Spleen (tissue), 7 donors: ENCODE results near the gene RNFT2.

ENCODE experiments used
- POLR2A ChIP-seq, 3 donors: fragments of 450-650 bp; IDR thresholded peaks; one replicate each; pipeline ENCODE4 v1.5.1; 2017; ENCODE audit warnings: antibody characterized with exemption in 3 of 3, mild to moderate bottlenecking in 1 of 3
- POLR2AphosphoS5 ChIP-seq, 3 donors: sonication (generic); formaldehyde crosslinking; IDR thresholded peaks; one replicate each; pipeline ENCODE4 v1.5.1; 2017; ENCODE audit warnings: antibody characterized with exemption in 3 of 3
- TF ChIP-seq, protein P1 (sequence below), 11 experiments: fragments of 200-600 bp in 7 of 11; fragments of 450-650 bp in 4 of 11; sonication (generic) in 4 of 11; IDR thresholded peaks in 8 of 11; conservative IDR thresholded peaks in 3 of 11; 1 replicate in 7 of 11; 2 replicates in 4 of 11; pipeline versions ENCODE4 v1.4.0 to v1.8.0; 2016 to 2021; ENCODE audit warnings: antibody characterized with exemption in 11 of 11, inconsistent platforms in 4 of 11, mild to moderate bottlenecking in 1 of 11
- donor health status: DM: no; HTN: no; CAD: no; lungs with moderate emphysema.
- donor health status: DM: no; HTN: no; CAD: no.
- donor health status: DM: no; HTN: no; CAD: no.

DNA sequence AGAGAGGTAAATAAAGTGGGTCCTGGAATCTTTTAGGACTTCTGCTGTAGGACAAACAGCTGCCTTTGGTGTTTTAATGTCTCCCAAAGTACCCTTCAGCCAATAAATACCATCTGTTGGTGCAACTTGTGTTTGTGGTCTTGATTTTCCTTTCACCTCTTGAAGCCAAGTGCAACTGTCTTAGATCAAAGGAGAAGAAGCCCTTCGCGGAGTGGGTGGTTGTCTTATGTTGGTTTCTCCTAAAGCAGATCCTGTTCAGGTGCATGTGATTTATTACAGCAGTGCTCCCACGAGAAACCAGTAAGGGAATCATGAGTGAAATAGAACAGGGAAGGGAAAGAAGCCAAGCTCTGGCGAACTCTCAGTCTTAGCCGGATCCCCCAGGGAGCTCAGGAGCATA is 115.4 kb downstream of the RNFT2 start:
- TF ChIP-seq, protein P1, sequence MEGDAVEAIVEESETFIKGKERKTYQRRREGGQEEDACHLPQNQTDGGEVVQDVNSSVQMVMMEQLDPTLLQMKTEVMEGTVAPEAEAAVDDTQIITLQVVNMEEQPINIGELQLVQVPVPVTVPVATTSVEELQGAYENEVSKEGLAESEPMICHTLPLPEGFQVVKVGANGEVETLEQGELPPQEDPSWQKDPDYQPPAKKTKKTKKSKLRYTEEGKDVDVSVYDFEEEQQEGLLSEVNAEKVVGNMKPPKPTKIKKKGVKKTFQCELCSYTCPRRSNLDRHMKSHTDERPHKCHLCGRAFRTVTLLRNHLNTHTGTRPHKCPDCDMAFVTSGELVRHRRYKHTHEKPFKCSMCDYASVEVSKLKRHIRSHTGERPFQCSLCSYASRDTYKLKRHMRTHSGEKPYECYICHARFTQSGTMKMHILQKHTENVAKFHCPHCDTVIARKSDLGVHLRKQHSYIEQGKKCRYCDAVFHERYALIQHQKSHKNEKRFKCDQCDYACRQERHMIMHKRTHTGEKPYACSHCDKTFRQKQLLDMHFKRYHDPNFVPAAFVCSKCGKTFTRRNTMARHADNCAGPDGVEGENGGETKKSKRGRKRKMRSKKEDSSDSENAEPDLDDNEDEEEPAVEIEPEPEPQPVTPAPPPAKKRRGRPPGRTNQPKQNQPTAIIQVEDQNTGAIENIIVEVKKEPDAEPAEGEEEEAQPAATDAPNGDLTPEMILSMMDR (IDR thresholded peaks at IDR 0.05 in 8 of 11, conservative IDR thresholded peaks at IDR 0.05 in 3 of 11), result no peak
- TF ChIP-seq POLR2A (IDR thresholded peaks at IDR 0.05) (no peak), POLR2AphosphoS5 (IDR thresholded peaks at IDR 0.05) (no peak)
